Omental fat pad (tissue), 4 donors: ENCODE data around the gene EVX2. TPM values are rescaled to one million over a fixed set of nuclear protein-coding genes. Genes with fewer than 3 reads are reported as not detected.

Experiments
- ATAC-seq: fragments of 150-250 bp; one replicate; pipeline ENCODE4 v1.9.1; 2016; ENCODE audit warnings: mild to moderate bottlenecking, moderate library complexity; ENCODE audit not compliant: low FRiP score
- DNase-seq: peaks from one replicate; pipeline ENCODE4 v3.0.0-alpha.2; 2019; ENCODE audit warnings: low spot score
- CTCF ChIP-seq, 3 donors: fragments of 450-650 bp; IDR thresholded peaks; one replicate each; pipeline ENCODE4 v1.5.1; 2016 to 2017; ENCODE audit warnings: antibody characterized with exemption in 3 of 3, mild to moderate bottlenecking in 3 of 3, moderate library complexity in 2 of 3
- total RNA-seq, 4 donors: library from RNA; depleted of rRNA; stranded (reverse); fragments of >200 nt; gene quantifications; one replicate each; pipeline ENCODE4 v1.1.0, GENCODE V29; 2016

The EVX2 gene
- total RNA-seq, 4 donors from 2014 or later: not detected

- DNase-seq (no peak), ATAC-seq (peak; percentile 19)
- TF ChIP-seq CTCF (IDR thresholded peaks at IDR 0.05): no peak
Measured at GRCh38 chr2:176129813-176130146, 46.0 kb upstream of the EVX2 start.

GRCh38 chr2:176128982-176129796, 45.4 kb upstream of the EVX2 start, which contains the start of gene HOXD8:
TSS of gene HOXD8 (plus strand) at chr2:176129705. CDS start at chr2:176130367, 662 bp downstream.
- ATAC-seq: peak; percentile 41
- no peak for TF ChIP-seq CTCF (IDR thresholded peaks at IDR 0.05)
- DNase-seq: no peak

DNA sequence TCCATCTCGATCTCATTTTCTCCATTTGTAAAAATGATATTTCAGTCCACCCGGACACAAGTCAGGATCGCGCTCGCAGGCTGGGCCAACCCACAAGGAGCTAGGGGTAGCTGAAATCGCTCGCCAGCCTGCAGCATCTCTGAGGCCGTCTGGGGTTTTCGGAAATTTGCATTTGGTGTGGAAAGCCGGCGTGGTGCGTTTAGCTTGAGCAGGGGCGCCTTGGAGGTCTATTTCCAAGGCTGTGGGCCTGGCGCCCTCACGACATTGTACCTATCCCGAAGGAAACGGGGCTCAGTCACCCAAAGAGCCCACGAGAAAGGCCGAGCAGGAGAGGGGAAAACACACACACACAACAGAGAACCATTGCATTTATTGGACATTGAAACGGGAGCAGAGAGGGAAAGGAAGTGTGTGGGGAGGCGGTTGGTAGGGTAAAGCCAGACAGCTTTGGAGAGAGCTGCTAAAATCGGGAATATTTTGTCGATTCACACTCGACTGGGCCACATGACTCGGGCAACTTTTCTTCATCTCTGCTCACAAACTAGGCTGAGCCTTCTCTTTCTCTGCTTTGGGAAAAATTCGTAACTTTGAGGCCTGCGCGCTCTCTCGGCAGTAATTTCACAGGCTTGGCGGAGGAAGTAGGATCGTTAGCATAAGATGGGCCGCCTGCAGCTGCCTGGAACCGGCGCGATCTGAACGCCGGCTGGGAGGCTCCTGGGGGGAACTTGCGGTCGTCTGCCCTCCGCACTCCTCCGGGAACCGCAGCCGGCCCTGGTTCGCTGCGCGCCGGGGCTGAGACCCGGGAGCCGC, 44.6 kb upstream of the EVX2 start:
- no peak for TF ChIP-seq CTCF (IDR thresholded peaks at IDR 0.05)
- ATAC-seq (no peak), DNase-seq (no peak)

DNA sequence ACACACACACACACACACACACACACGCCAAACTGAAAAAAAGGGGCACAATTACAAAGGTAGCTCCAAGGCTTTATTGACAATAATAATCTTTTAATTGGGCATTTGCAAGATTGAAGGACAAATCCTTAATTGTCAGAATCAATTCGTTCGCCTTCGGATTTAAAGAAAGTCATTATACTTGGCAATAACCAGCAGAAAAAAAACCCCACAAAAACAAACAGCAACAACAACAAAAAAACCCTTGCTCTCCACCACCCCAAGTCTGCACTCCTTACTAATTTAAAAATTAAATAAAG, 44.0 kb upstream of the EVX2 start:
- TF ChIP-seq CTCF (IDR thresholded peaks at IDR 0.05): no peak
- ATAC-seq: no peak
- no peak for DNase-seq

DNA sequence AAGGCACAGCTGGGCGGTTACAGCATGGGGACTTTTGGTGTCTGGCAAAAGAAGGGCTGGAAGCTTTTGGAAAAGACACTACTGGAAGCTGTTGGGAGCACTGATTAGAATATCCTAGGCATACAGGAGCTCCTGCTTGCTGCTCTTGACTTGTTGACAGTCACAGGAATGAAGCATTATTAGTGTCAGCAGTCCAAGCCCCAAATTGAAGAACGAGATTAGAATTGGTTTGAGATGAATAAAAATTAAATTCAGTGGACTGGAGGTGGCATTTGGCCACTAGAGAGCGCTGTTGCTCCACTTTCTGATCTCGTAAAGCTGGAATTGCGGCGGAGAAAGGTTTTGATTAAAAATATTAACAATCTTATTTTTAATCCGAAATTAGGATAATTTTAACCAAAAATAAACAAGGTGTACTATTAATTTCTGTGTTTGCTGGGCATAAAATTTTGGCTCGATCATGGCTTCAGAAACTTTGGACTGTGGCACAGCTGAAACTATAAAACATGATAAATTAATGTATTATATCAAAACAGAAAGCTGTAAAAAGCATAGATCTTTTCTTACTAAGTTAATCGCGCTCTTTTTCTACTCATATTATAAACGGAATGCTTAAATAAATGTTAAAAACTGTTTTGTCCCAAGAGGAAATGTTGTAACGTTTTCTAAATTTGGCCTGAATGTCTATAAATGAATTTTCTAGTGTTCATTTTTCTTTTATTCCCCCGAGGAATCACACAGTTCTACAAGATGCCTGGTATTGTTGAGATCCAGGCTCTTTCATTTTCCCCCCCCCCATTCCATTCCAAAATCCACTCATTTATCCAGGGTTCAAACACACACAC, 43.4 kb upstream of the EVX2 start:
- DNase-seq (peak; percentile 79), ATAC-seq (no peak)
- peak in 2 of 3 donors; percentile 62 to 79 for TF ChIP-seq CTCF (IDR thresholded peaks at IDR 0.05)

DNA sequence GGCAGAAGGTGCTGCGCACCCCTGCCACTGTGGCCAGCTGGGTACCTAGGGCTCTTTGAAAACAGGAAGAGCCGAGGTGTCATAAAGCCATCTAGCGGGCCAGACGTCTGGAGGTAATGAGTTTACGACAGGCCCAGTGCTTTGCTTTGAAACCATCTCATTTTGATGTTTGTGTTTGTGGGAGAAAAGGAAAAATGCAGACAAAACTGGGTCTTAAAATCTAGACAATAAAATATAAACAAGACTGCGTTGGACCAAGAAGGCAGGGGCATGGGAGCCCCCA, 42.0 kb upstream of the EVX2 start:
- ATAC-seq: no peak
- DNase-seq: no peak
- TF ChIP-seq CTCF (IDR thresholded peaks at IDR 0.05): no peak
